Cardiac muscle cell (in vitro differentiated cells and primary cell): Measurements from ENCODE around the gene P4HA1. TPM values are rescaled to one million over a fixed set of nuclear protein-coding genes. Genes with fewer than 3 reads are reported as not detected.

Source experiments
- DNase-seq, 2 donors: peaks; one replicate each; pipeline versions ENCODE4 v3.0.0 to v3.0.0-alpha.2; 2010 to 2017; ENCODE audit warnings: low read depth in 1 of 2, low spot score in 1 of 2
- H3K27ac ChIP-seq: fragments of 200-600 bp; sonication (generic); 2 replicates; pipeline ENCODE4 v1.5.1; 2016
- H3K27me3 ChIP-seq: fragments of 200-600 bp; sonication (generic); 2 replicates; pipeline ENCODE4 v1.6.0; 2016; ENCODE audit warnings: control low read depth
- H3K36me3 ChIP-seq: fragments of 200-600 bp; sonication (generic); 2 replicates; pipeline ENCODE4 v1.5.1; 2016; ENCODE audit warnings: control low read depth
- H3K4me1 ChIP-seq: fragments of 200-600 bp; sonication (generic); 2 replicates; pipeline ENCODE4 v1.8.1; 2017; ENCODE audit warnings: low read depth, mild to moderate bottlenecking, mixed run types
- H3K4me3 ChIP-seq: fragments of 200-600 bp; sonication (generic); 2 replicates; pipeline ENCODE4 v1.5.1; 2016; ENCODE audit warnings: mild to moderate bottlenecking
- H3K9me3 ChIP-seq: fragments of 200-600 bp; sonication (generic); 2 replicates; pipeline ENCODE4 v1.5.1; 2017; ENCODE audit warnings: low read depth, mild to moderate bottlenecking, control low read depth
- CTCF ChIP-seq: IDR thresholded peaks from 2 replicates; pipeline ENCODE4 v1.5.1; 2012; ENCODE audit warnings: low read depth, mild to moderate bottlenecking, low read length
- polyA plus RNA-seq: library from polyadenylated mRNA; unstranded; fragments of >200 nt; fragmentation: Nextera tagmentation; extraction: Ambion mirVana; gene quantifications from 2 replicates; pipeline ENCODE4 v1.2.1, GENCODE V29; 2016
- total RNA-seq: library from RNA; depleted of rRNA; stranded (reverse); fragments of >200 nt; gene quantifications from 2 replicates; pipeline ENCODE4 v1.2.3, GENCODE V29; 2016

P4HA1 gene
- total and polyA plus RNA-seq, 2 experiments from 2014 or later = 92.0 to 172 TPM

- TF ChIP-seq CTCF = no peak
- no peak overlapping the region for H3K4me3 ChIP-seq
- H3K27ac ChIP-seq = no peak overlapping the region
- no peaks in the 10 kb centered on the region for H3K9me3 ChIP-seq
- no peaks in the 10 kb centered on the region for H3K4me1 ChIP-seq
- H3K36me3 ChIP-seq = peaks cover 63% of the 10 kb centered on the region
- no peak for DNase-seq
- H3K27me3 ChIP-seq = no peaks in the 10 kb centered on the region
Observed at GRCh38 chr10:73131913-73132686, 35.4 kb upstream of the P4HA1 start.

DNA sequence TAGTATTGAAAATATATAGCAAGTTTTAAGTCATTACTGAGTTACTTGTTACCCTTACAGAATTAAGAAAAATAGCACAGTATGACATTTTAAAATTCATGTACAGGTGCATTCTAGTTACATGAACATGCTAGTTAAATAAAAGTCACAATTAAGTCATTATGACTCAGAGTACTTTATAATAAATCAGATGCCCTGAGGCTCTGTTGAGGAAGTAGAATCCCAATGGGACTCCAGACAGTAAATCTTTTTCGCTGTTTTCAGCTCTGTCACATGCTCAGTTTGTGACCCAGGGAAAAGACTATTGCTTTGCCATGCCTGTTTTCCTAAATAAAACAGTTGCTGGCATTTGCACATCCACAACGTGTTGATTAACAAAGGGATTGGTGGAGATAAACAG is 34.6 kb upstream of the P4HA1 start:
- Histone ChIP-seq H3K27me3 (no peaks in the 10 kb centered on the region), H3K27ac (no peak overlapping the region), H3K4me1 (no peaks in the 10 kb centered on the region), H3K4me3 (no peak overlapping the region), H3K9me3 (no peaks in the 10 kb centered on the region), H3K36me3 (peaks cover 59% of the 10 kb centered on the region)
- no peak for DNase-seq
- no peak for TF ChIP-seq CTCF

GRCh38 chr10:73126343-73126742 is 29.7 kb upstream of the P4HA1 start:
- no peak for TF ChIP-seq CTCF
- Histone ChIP-seq H3K4me3 (no peak overlapping the region), H3K27ac (peak overlapping the region; percentile 9), H3K27me3 (no peaks in the 10 kb centered on the region), H3K9me3 (no peaks in the 10 kb centered on the region), H3K4me1 (no peaks in the 10 kb centered on the region), H3K36me3 (peaks cover 13% of the 10 kb centered on the region)
- DNase-seq = no peak

- no peak for TF ChIP-seq CTCF
- peak overlapping the region; percentile 76 for H3K27ac ChIP-seq
- DNase-seq = no peak
- peaks cover 11% of the 10 kb centered on the region for H3K4me1 ChIP-seq
- peaks cover 3% of the 10 kb centered on the region for H3K36me3 ChIP-seq
- H3K27me3 ChIP-seq = no peaks in the 10 kb centered on the region
- H3K4me3 ChIP-seq = no peak overlapping the region
- no peaks in the 10 kb centered on the region for H3K9me3 ChIP-seq
Observed at GRCh38 chr10:73119952-73120351, 23.3 kb upstream of the P4HA1 start.

DNA sequence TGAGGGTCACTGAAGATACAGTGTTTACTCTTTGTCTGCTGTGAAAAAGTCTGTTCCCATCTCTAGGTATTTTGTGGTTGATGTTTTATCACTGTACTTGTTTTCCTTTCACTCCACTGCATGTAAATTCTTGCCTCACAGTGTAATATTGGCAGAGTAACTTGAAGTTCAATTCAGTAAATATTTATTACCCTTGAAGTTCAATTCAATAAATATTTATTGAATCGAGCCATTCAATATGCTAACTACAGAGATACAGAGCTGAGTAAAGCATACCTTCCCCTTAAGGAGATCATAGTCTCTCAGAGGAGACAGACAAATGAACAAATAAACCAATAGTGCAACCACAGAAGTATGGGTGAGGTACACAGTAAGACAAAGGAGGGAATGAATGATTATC is 22.8 kb upstream of the P4HA1 start:
- DNase-seq = no peak
- TF ChIP-seq CTCF = no peak
- Histone ChIP-seq H3K4me1 (peaks cover 11% of the 10 kb centered on the region), H3K9me3 (no peaks in the 10 kb centered on the region), H3K36me3 (peaks cover 3% of the 10 kb centered on the region), H3K4me3 (no peak overlapping the region), H3K27me3 (no peaks in the 10 kb centered on the region), H3K27ac (peak overlapping the region; percentile 76)
